Measurements from ENCODE around the gene TBX6.
"Not testable (repeated sequence)": the region's sequence is repeated elsewhere in the genome, so short reads cannot be mapped to it uniquely, and the experiment has no call there.

- TF ChIP-seq, protein P1, sequence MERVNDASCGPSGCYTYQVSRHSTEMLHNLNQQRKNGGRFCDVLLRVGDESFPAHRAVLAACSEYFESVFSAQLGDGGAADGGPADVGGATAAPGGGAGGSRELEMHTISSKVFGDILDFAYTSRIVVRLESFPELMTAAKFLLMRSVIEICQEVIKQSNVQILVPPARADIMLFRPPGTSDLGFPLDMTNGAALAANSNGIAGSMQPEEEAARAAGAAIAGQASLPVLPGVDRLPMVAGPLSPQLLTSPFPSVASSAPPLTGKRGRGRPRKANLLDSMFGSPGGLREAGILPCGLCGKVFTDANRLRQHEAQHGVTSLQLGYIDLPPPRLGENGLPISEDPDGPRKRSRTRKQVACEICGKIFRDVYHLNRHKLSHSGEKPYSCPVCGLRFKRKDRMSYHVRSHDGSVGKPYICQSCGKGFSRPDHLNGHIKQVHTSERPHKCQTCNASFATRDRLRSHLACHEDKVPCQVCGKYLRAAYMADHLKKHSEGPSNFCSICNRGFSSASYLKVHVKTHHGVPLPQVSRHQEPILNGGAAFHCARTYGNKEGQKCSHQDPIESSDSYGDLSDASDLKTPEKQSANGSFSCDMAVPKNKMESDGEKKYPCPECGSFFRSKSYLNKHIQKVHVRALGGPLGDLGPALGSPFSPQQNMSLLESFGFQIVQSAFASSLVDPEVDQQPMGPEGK (CRISPR knock-in tag; IDR thresholded peaks at IDR 0.05; ENCODE audit: borderline replicate concordance): not testable (repeated sequence)
- not testable (repeated sequence) for TF ChIP-seq PPARA (CRISPR knock-in tag; IDR thresholded peaks at IDR 0.05; ENCODE audit: borderline replicate concordance); RARB (CRISPR knock-in tag; IDR thresholded peaks at IDR 0.05); ZC3H10 (CRISPR knock-in tag; IDR thresholded peaks at IDR 0.05); ZNF70 (CRISPR knock-in tag; IDR thresholded peaks at IDR 0.05); OSR1 (CRISPR knock-in tag; IDR thresholded peaks at IDR 0.05); CREB5 (CRISPR knock-in tag; IDR thresholded peaks at IDR 0.05; ENCODE audit: low read depth)
Observed at GRCh38 chr16:30125690-30126089, 34.0 kb upstream of the TBX6 start.
